Stimulated activated CD4-positive, alpha-beta T cell treated with anti-CD3 and anti-CD28 coated beads, Interleukin-15, amount 100 ng/mL, for 24 hours (primary cell): ENCODE measurements around the gene MICALL2.

Experiments used
- DNase-seq: peaks from one replicate; pipeline ENCODE4 v3.0.0-alpha.2; 2020

Gene MICALL2

GRCh38 chr7:1492640-1493039 is 33.4 kb upstream of the MICALL2 start:
- DNase-seq = no peak

GRCh38 chr7:1492221-1492620 is 33.0 kb upstream of the MICALL2 start:
- DNase-seq = no peak

- no peak for DNase-seq
Measured at GRCh38 chr7:1490837-1491236, 31.6 kb upstream of the MICALL2 start.

- no peak for DNase-seq
Measured at GRCh38 chr7:1489336-1489735, 30.1 kb upstream of the MICALL2 start.

- DNase-seq = no peak
Measured at GRCh38 chr7:1488016-1488415, 28.7 kb upstream of the MICALL2 start.

- DNase-seq = no peak
Measured at GRCh38 chr7:1487466-1487865, 28.2 kb upstream of the MICALL2 start.

GRCh38 chr7:1486571-1486970 is 27.3 kb upstream of the MICALL2 start:
- DNase-seq = no peak

GRCh38 chr7:1485156-1485555 is 25.9 kb upstream of the MICALL2 start:
- DNase-seq = no peak

GRCh38 chr7:1484569-1484968 is 25.3 kb upstream of the MICALL2 start:
- no peak for DNase-seq

GRCh38 chr7:1483536-1484505 is 24.6 kb upstream of the MICALL2 start:
- no peak for DNase-seq

GRCh38 chr7:1483079-1483478 is 23.8 kb upstream of the MICALL2 start:
- DNase-seq = no peak

- no peak for DNase-seq
Measured at GRCh38 chr7:1481300-1481699, 22.0 kb upstream of the MICALL2 start.

GRCh38 chr7:1480670-1481069 is 21.4 kb upstream of the MICALL2 start:
- no peak for DNase-seq

GRCh38 chr7:1479287-1479686 is 20.0 kb upstream of the MICALL2 start:
- DNase-seq = no peak

GRCh38 chr7:1478480-1478879 is 19.2 kb upstream of the MICALL2 start:
- no peak for DNase-seq

GRCh38 chr7:1476859-1477258 is 17.6 kb upstream of the MICALL2 start:
- DNase-seq = no peak

- DNase-seq = no peak
Measured at GRCh38 chr7:1475991-1476390, 16.7 kb upstream of the MICALL2 start.

- DNase-seq = no peak
Measured at GRCh38 chr7:1475393-1475792, 16.1 kb upstream of the MICALL2 start.

- no peak for DNase-seq
Measured at GRCh38 chr7:1474736-1475135, 15.5 kb upstream of the MICALL2 start.

- peak; percentile 93 for DNase-seq
Measured at GRCh38 chr7:1473864-1474512, 14.7 kb upstream of the MICALL2 start.

GRCh38 chr7:1470901-1471300 is 11.6 kb upstream of the MICALL2 start:
- no peak for DNase-seq

GRCh38 chr7:1468643-1469298 is 9.5 kb upstream of the MICALL2 start:
- DNase-seq = no peak

GRCh38 chr7:1468203-1468602 is 8.9 kb upstream of the MICALL2 start:
- DNase-seq = no peak
